Measurements from ENCODE around the gene WAC. TPM values are rescaled to one million over a fixed set of nuclear protein-coding genes. Genes with fewer than 3 reads are reported as not detected.
A peak's percentile ranks its signal among the peaks of the same experiment; 100 is the strongest.

Gene WAC
- total RNA-seq, 1 experiment from 2014 or later, result 93.9 TPM

GRCh38 chr10:28669227-28670173 is 136.6 kb downstream of the WAC start:
- Histone ChIP-seq H3K4me3 (peak overlapping the region; percentile 36; the same call in 1 of the 2 replicates), H3K27ac (no peak overlapping the region), H3F3A (ENCODE audit: insufficient read depth, low read depth) (peaks cover 3% of the 10 kb centered on the region; the same call in 1 of the 2 replicates), H4K20me1 (ENCODE audit: insufficient read depth) (no peaks in the 10 kb centered on the region), H3K9me3 (ENCODE audit: insufficient read depth, low read depth) (no peaks in the 10 kb centered on the region), H3K4me2 (peak overlapping the region; percentile 60), H3K36me3 (ENCODE audit: low read depth) (no peaks in the 10 kb centered on the region), H3K27me3 (ENCODE audit: insufficient read depth, low read depth) (no peaks in the 10 kb centered on the region), H3K4me1 (replicated peaks; ENCODE audit: insufficient read depth) (no peaks in the 10 kb centered on the region), H3K9me2 (ENCODE audit: insufficient read depth) (no peaks in the 10 kb centered on the region), H2AFZ (no peak overlapping the region), H3K79me2 (ENCODE audit: low read depth) (no peaks in the 10 kb centered on the region)
- ChIA-PET CTCF (interaction anchor here (0.6 kb wide), 1 partner anchor 322 kb away, joined by 3 read pairs; no protein-coding TSS in a partner anchor), POLR2A (ENCODE audit: unreplicated experiment) (no interaction called here)
- no peak for DNase-seq
- no TSS peak for BruUV-seq (replicated peaks)
- intact Hi-C loops (cut with micrococcal nuclease; ENCODE audit: unreplicated experiment), result loop anchor here (5.0 to 10.0 kb wide), 2 partner anchors 145 to 473 kb away; no protein-coding TSS in a partner anchor
- TF ChIP-seq CTCF (conservative IDR thresholded peaks at IDR 0.05) (no peak), EZH2 (IDR thresholded peaks at IDR 0.05; ENCODE audit: low read depth) (no peak)

Other genes starting within 250 kb of the WAC start
- 0.35 and 0.55 TPM in 2 replicates for gene MPP7, start 230.1 kb upstream of the WAC start, total RNA-seq (2021)
- 3.3 and 4.5 TPM in 2 replicates for gene BAMBI, start 144.4 kb downstream of the WAC start, total RNA-seq (2021)

Data from PC-9 (cell line).